ENCODE data around the gene ACTRT3. TPM values are rescaled to one million over a fixed set of nuclear protein-coding genes. Genes with fewer than 3 reads are reported as not detected.

ACTRT3 gene
- total and polyA plus RNA-seq, 4 donors: 1.3 to 2.3 (median 1.5) TPM

DNA sequence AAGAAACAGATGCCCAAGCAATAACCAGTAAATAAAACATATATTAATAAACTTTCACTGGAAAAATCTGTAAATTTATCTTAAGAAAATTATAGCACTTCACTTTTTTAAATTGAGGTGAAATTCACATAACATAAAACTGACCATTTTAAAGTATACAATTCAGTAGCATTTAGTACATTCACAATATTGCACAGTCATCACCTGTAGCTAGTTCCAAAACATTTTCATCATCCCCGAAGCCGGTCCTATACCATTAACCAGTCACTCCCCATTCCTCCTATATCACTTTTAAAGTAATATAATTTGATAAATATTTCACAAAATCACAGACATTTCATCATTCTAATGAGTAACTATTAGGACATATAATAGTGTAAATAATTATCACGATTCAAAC lies 35.3 kb upstream of the ACTRT3 start:
- Histone ChIP-seq H3K9ac (ENCODE audit: low read depth in 1 of 2, low read length in 2 of 2) (no peak overlapping the region), H3K36me3 (ENCODE audit: control insufficient read depth in 4 of 4, insufficient read depth in 3 of 4, low read depth in 1 of 4, low read length in 3 of 4) (no peaks in the 10 kb centered on the region), H3K4me3 (ENCODE audit: low read depth in 1 of 3, low read length in 3 of 3) (no peak overlapping the region), H3K9me3 (ENCODE audit: control insufficient read depth in 4 of 4, low read length in 3 of 4) (no peaks in the 10 kb centered on the region), H3K4me1 (ENCODE audit: control insufficient read depth in 4 of 4, insufficient read depth in 4 of 4, low read length in 3 of 4) (no peaks in the 10 kb centered on the region), H3K27ac (ENCODE audit: low read depth in 1 of 2, low read length in 2 of 2) (no peak overlapping the region), H3K27me3 (ENCODE audit: control insufficient read depth in 4 of 4, insufficient read depth in 4 of 4, low read length in 3 of 4) (no peaks in the 10 kb centered on the region)
- no peak for TF ChIP-seq ATF3 (IDR thresholded peaks at IDR 0.05)
- TF ChIP-seq FOXA2 (IDR thresholded peaks at IDR 0.05): no peak
- no peak for TF ChIP-seq FOXA1 (IDR thresholded peaks at IDR 0.05)
- TF ChIP-seq JUND (IDR thresholded peaks at IDR 0.05): no peak
- no peak for TF ChIP-seq HNF4G (IDR thresholded peaks at IDR 0.05)
- no peak for TF ChIP-seq EGR1 (IDR thresholded peaks at IDR 0.05; ENCODE audit: low read depth in 2 of 2)
- TF ChIP-seq RAD21 (IDR thresholded peaks at IDR 0.05): no peak
- TF ChIP-seq, protein P1, sequence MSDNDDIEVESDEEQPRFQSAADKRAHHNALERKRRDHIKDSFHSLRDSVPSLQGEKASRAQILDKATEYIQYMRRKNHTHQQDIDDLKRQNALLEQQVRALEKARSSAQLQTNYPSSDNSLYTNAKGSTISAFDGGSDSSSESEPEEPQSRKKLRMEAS (IDR thresholded peaks at IDR 0.05): no peak
- no peak for TF ChIP-seq REST (IDR thresholded peaks at IDR 0.05)
- no peak for TF ChIP-seq GABPA (IDR thresholded peaks at IDR 0.05 in 1 of 2, conservative IDR thresholded peaks at IDR 0.05 in 1 of 2)
- no peak for TF ChIP-seq YY1 (IDR thresholded peaks at IDR 0.05)
- no peak for TF ChIP-seq RXRA (IDR thresholded peaks at IDR 0.05)
- DNase-seq (ENCODE audit: low spot score): no peak
- 94% methylated on average over 3 of the region's 3 CpGs for WGBS

DNA sequence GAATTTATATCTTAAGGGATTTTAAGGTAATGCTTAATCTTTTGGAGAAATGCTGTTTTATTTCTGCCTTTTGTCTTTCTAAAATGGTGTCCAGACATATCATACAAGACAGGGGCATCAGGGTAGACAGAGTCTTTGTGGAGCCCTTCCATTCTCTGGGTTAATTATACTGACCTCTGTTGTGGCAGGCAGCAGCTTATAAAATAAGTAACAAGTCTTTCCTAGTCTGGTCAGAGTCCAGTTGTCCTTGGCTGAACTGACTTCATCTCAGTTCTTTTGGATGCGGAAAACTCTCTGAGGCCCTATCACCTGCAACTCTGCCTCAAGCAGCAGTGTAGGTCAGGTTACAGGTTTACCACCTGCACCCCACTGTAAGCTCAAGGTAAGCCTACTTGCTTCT lies 23.0 kb upstream of the ACTRT3 start:
- WGBS: 99% methylated on average over 1 of the region's 1 CpG
- no peaks in the 10 kb centered on the region for H3K27me3 ChIP-seq (ENCODE audit: control insufficient read depth in 4 of 4, insufficient read depth in 4 of 4, low read length in 3 of 4)
- no peaks in the 10 kb centered on the region for H3K9me3 ChIP-seq (ENCODE audit: control insufficient read depth in 4 of 4, low read length in 3 of 4)
- no peak for DNase-seq (ENCODE audit: low spot score)
- no peaks in the 10 kb centered on the region for H3K4me1 ChIP-seq (ENCODE audit: control insufficient read depth in 4 of 4, insufficient read depth in 4 of 4, low read length in 3 of 4)
- no peak overlapping the region for H3K4me3 ChIP-seq (ENCODE audit: low read depth in 1 of 3, low read length in 3 of 3)
- H3K36me3 ChIP-seq (ENCODE audit: control insufficient read depth in 4 of 4, insufficient read depth in 3 of 4, low read depth in 1 of 4, low read length in 3 of 4): peaks cover 0 to 11% (median 4%) of the 10 kb centered on the region in 4 donors
- no peak overlapping the region for H3K27ac ChIP-seq (ENCODE audit: low read depth in 1 of 2, low read length in 2 of 2)
- TF ChIP-seq SP1 (IDR thresholded peaks at IDR 0.05) (no peak), RXRA (IDR thresholded peaks at IDR 0.05) (no peak), ZBTB33 (IDR thresholded peaks at IDR 0.05) (no peak), YY1 (IDR thresholded peaks at IDR 0.05) (no peak), NR2F2 (IDR thresholded peaks at IDR 0.05) (no peak), RAD21 (IDR thresholded peaks at IDR 0.05) (no peak), JUND (IDR thresholded peaks at IDR 0.05) (no peak), TAF1 (conservative IDR thresholded peaks at IDR 0.05) (no peak), HNF4A (conservative IDR thresholded peaks at IDR 0.05) (no peak), FOXA2 (IDR thresholded peaks at IDR 0.05) (no peak), GABPA (IDR thresholded peaks at IDR 0.05 in 1 of 2, conservative IDR thresholded peaks at IDR 0.05 in 1 of 2) (no peak), REST (IDR thresholded peaks at IDR 0.05) (no peak)
- TF ChIP-seq, protein P1 (IDR thresholded peaks at IDR 0.05): no peak
- H3K9ac ChIP-seq (ENCODE audit: low read depth in 1 of 2, low read length in 2 of 2): no peak overlapping the region
